ENCODE measurements around the gene CHAC1. TPM values are rescaled to one million over a fixed set of nuclear protein-coding genes. Genes with fewer than 3 reads are reported as not detected.

Gene CHAC1
- total RNA-seq, 1 experiment from 2014 or later = 11.6 TPM

GRCh38 chr15:40932156-40932555, 21.1 kb upstream of the CHAC1 start:
- CTCF ChIA-PET = interaction anchor here (0.7 kb wide), 1 partner anchor 9 kb away, joined by 4 read pairs; no protein-coding TSS in a partner anchor
- intact Hi-C loops (cut with micrococcal nuclease; ENCODE audit: unreplicated experiment) = no loop called here

DNA sequence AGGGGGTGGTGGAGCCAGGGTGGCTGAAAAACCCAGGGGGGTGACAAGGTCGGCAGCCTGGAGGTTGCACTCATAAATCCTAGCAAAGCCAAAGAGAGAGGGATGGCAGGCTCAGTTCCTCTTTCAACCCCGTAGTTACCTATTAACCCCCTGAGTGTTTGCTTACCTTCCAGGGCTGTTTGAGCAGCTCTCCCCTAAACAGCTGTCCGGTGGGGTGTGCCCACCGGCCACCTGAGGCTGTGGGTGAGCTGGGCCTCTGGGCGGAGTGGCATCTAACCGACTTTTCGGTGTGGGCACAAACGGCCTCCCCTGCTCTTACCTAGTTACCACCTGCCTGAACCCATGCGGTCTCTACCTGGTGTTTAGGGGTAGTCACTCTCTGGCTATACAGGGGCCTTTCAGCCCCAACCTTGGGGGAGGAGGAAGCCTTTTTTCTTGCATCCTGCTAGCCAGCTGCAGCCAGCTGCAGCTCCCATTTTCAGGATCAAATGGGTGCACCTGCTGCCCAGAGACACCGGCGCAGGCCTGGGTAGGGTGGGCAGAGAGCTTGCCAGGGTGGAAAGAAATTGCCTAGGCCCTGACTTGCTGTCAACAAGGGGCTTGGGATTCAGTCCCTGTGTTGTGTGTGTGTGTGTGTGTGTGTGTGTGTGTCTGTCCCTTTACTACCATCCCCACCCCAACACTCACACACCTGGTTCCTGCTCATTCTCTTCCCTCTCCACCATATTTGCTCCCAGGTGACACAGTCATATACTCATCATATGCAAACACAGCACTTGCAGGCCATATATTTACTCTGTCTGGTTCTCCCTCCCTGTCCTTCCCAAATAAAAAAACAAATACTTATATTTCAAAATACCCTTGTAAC, 20.4 kb upstream of the CHAC1 start:
- TF ChIP-seq, protein P1, sequence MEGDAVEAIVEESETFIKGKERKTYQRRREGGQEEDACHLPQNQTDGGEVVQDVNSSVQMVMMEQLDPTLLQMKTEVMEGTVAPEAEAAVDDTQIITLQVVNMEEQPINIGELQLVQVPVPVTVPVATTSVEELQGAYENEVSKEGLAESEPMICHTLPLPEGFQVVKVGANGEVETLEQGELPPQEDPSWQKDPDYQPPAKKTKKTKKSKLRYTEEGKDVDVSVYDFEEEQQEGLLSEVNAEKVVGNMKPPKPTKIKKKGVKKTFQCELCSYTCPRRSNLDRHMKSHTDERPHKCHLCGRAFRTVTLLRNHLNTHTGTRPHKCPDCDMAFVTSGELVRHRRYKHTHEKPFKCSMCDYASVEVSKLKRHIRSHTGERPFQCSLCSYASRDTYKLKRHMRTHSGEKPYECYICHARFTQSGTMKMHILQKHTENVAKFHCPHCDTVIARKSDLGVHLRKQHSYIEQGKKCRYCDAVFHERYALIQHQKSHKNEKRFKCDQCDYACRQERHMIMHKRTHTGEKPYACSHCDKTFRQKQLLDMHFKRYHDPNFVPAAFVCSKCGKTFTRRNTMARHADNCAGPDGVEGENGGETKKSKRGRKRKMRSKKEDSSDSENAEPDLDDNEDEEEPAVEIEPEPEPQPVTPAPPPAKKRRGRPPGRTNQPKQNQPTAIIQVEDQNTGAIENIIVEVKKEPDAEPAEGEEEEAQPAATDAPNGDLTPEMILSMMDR (conservative IDR thresholded peaks at IDR 0.05; ENCODE audit: low read depth, low read length) = no peak
- TF ChIP-seq EZH2 (IDR thresholded peaks at IDR 0.05; ENCODE audit: borderline replicate concordance, low read depth, low read length, poor library complexity, severe bottlenecking) = no peak
- Histone ChIP-seq H3K27ac (ENCODE audit: low read depth, low read length, poor library complexity, severe bottlenecking) (no peak overlapping the region), H3K4me3 (ENCODE audit: low read depth, low read length, poor library complexity, severe bottlenecking) (no peak overlapping the region), H3K36me3 (ENCODE audit: insufficient read depth, low read length, poor library complexity, severe bottlenecking) (no peaks in the 10 kb centered on the region), H3K9me3 (ENCODE audit: low read depth, low read length, poor library complexity, severe bottlenecking) (no peaks in the 10 kb centered on the region), H3K4me1 (ENCODE audit: insufficient read depth, low read length, poor library complexity, severe bottlenecking) (peaks cover 41% of the 10 kb centered on the region), H3K27me3 (replicated peaks; ENCODE audit: insufficient read depth, low read depth, low read length, poor library complexity) (peaks cover 35% of the 10 kb centered on the region)
- BruUV-seq (replicated peaks) = no TSS peak
- DNase-seq (ENCODE audit: low spot score) = no peak
- ChIA-PET CTCF (no interaction called here), POLR2A (ENCODE audit: low non-redundant PET) (no interaction called here)
- intact Hi-C loops (cut with micrococcal nuclease; ENCODE audit: unreplicated experiment) = no loop called here

More at GRCh38 chr15:40932156-40932555, 21.1 kb upstream of the CHAC1 start:
- Histone ChIP-seq H3K4me3 (ENCODE audit: low read depth, low read length, poor library complexity, severe bottlenecking) (no peak overlapping the region), H3K9me3 (ENCODE audit: low read depth, low read length, poor library complexity, severe bottlenecking) (no peaks in the 10 kb centered on the region), H3K27ac (ENCODE audit: low read depth, low read length, poor library complexity, severe bottlenecking) (no peak overlapping the region), H3K4me1 (ENCODE audit: insufficient read depth, low read length, poor library complexity, severe bottlenecking) (peaks cover 42% of the 10 kb centered on the region), H3K36me3 (ENCODE audit: insufficient read depth, low read length, poor library complexity, severe bottlenecking) (no peaks in the 10 kb centered on the region), H3K27me3 (replicated peaks; ENCODE audit: insufficient read depth, low read depth, low read length, poor library complexity) (peaks cover 42% of the 10 kb centered on the region)
- TF ChIP-seq, protein P1 (conservative IDR thresholded peaks at IDR 0.05; ENCODE audit: low read depth, low read length) = no peak
- TF ChIP-seq EZH2 (IDR thresholded peaks at IDR 0.05; ENCODE audit: borderline replicate concordance, low read depth, low read length, poor library complexity, severe bottlenecking) = no peak
- POLR2A ChIA-PET (ENCODE audit: low non-redundant PET) = no interaction called here
- BruUV-seq (replicated peaks) = no TSS peak
- DNase-seq (ENCODE audit: low spot score) = no peak

DNA sequence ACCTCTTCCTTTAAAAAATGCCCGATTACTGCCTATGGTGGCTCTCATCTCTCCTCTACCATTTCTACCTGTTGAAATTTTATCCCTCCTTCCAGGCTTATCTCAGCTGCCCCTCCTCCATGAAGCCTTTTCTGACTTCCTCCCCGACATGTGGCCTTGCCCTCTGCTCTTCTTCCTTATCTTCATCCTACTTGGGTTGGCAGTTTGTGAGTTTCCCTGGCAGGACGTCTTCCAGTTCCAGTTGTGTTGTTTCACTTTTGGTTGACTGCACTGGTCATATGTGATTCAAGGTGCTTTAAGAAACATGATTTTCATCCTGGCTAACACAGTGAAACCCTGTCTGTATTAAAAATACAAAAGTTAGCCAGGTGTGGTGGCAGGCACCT, 19.8 kb upstream of the CHAC1 start:
- ChIA-PET CTCF (no interaction called here), POLR2A (ENCODE audit: low non-redundant PET) (no interaction called here)
- TF ChIP-seq, protein P1 (conservative IDR thresholded peaks at IDR 0.05; ENCODE audit: low read depth, low read length) = no peak
- no peak for TF ChIP-seq EZH2 (IDR thresholded peaks at IDR 0.05; ENCODE audit: borderline replicate concordance, low read depth, low read length, poor library complexity, severe bottlenecking)
- Histone ChIP-seq H3K27ac (ENCODE audit: low read depth, low read length, poor library complexity, severe bottlenecking) (no peak overlapping the region), H3K4me3 (ENCODE audit: low read depth, low read length, poor library complexity, severe bottlenecking) (no peak overlapping the region), H3K27me3 (replicated peaks; ENCODE audit: insufficient read depth, low read depth, low read length, poor library complexity) (peaks cover 29% of the 10 kb centered on the region), H3K9me3 (ENCODE audit: low read depth, low read length, poor library complexity, severe bottlenecking) (no peaks in the 10 kb centered on the region), H3K4me1 (ENCODE audit: insufficient read depth, low read length, poor library complexity, severe bottlenecking) (peaks cover 35% of the 10 kb centered on the region), H3K36me3 (ENCODE audit: insufficient read depth, low read length, poor library complexity, severe bottlenecking) (no peaks in the 10 kb centered on the region)
- no TSS peak for BruUV-seq (replicated peaks)
- intact Hi-C loops (cut with micrococcal nuclease; ENCODE audit: unreplicated experiment) = no loop called here
- DNase-seq (ENCODE audit: low spot score) = no peak
